Central memory CD4-positive, alpha-beta T cell (primary cell): ENCODE data around the gene FRMD6.
A peak's percentile ranks its signal among the peaks of the same experiment; 100 is the strongest.

Experiments
- DNase-seq: peaks from one replicate; pipeline ENCODE4 v3.0.0; 2022
- total RNA-seq, 3 experiments: gene quantifications; one replicate each; lab custom pipeline; 2026; lab: John Stamatoyannopoulos, UW

FRMD6 gene
- total RNA-seq = 0.77 to 4.7 (median 3.4) reads per million in 3 experiments

DNA sequence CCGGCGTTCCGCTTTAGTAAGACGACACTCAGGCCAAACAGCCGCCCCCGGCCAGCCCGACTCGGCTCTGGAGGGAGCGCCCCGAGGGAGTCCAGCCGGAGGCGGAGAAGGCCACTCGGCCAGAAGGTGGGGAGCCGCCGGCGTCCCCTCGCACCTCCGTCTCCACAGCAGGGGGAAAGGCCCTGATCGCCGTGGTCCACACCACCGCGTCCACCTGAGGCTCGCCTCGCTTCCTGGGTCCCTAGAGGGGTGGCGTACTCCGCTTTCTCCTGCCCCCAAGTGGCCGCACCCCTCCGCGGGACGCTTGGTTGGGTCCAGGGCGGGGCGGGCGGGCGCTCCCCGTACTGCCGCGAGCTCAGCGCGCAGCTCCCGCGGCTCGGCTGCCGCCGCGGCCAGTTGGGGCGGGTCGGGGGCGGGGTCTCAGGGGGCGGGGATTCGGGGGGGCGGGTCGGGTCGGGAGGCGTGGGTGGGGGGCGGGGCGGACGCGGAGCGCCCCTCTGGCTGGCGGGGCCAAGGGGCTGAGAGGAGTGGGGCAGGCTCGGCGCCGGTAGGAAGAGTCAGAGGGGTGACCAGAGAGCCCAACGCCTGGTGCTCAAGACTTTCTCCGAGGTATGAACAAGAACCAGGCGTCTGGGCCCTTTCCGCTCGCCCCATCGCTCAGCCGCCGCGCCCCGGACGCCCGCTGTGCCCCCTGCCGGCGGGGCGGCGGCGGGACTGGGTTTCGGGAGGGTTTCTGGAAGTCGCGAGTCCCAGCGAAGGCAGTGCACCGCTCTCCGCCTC is at the start of gene FRMD6:
TSS of gene FRMD6 (plus strand) at position 523 of the 780 bp plus-strand sequence. CDS start 37,927 bp downstream, outside the sequence.
- peak; percentile 79 for DNase-seq

DNA sequence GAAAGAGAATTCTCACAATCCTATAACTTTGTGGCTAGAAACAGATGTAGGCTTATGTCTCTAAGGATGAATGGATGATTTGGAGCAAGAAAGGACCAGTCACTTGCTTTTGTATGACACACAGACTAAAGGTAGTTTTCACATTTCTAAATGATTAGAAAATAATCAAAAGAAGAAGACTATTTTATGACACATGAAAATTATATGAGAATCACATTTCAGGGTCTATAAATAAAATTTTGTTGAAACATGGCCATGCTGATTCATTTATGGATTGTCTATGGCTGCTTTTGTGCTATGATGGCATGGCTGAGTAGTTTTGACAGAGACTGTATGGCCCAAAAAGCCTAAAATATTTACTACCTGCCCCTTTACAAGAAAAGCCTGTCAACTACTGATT is 49.4 kb upstream of the FRMD6 start:
- no peak for DNase-seq

DNA sequence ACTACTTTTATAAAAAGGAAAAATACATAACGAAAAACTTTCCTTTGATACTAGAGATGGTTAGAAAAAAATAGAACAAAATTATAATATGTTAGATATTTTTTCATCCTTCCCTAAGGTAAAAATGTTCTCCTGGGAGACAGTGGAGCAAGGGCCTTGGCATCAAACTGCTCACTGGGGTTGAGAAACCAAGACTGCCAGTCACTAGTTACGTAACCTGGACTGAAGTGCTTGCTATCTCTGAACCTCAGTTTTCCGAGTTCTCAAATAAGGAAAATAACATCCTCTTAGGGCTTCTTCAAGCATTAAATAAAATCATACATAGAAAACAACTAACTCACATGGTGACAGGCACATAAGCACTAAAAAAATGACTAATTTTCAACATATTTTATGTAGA is 48.2 kb upstream of the FRMD6 start:
- no peak for DNase-seq

DNA sequence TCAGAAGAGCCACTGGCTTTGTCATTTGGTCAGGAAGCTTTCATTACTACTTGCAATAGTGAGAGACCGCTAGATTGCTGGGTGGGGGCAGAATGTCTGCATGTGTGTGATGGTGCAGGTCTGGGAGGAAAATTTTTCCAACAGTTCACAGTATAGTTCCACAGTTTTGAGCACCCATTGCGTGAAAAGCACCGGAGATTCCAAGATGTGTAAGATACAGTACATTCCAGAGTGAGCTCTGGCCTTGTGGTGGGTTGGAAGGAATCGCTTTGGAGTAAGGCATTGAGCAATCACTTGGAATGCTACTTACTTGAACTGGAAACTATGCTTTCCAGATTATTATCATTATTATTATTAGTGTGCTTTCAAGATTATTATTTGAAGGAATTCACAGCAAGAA is 47.6 kb upstream of the FRMD6 start:
- no peak for DNase-seq

DNA sequence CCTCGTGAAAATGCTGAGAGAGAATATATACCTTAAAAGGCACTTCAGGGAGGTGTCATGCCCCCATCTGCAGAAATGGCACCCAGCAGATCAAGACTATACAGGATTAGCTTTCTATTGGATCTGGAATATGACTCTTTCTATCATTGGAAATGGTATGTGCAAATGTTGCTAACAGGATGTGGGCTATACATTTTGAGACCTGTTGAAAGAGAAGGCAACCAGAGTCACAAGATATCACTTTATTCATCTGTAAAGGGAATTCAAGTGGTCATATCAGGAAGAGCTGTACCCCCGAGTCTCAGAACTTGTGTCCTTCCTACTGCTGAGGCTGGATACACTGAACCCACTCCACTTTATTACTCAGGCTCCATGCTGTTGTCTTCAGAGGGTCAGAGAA is 46.1 kb upstream of the FRMD6 start:
- DNase-seq = no peak

DNA sequence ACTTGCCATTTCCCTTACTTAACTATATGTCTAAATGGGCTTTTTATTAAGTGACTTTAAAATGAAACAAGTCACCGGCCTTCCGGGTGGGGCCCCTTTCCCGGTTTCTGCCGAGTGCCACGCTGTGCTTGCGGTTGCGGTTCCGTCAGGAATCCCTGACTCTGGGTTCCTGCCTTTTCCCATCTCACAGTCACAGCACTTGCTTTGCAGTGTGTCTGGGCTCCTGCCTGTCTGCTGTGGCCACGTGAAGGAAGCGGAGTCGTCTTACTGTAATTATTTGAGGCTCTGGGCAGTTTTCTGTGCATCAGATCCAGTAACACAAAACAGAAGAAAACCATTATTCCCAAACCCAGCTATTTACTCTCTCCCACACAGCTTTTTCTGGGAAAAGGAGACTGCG is 44.0 kb upstream of the FRMD6 start:
- no peak for DNase-seq

DNA sequence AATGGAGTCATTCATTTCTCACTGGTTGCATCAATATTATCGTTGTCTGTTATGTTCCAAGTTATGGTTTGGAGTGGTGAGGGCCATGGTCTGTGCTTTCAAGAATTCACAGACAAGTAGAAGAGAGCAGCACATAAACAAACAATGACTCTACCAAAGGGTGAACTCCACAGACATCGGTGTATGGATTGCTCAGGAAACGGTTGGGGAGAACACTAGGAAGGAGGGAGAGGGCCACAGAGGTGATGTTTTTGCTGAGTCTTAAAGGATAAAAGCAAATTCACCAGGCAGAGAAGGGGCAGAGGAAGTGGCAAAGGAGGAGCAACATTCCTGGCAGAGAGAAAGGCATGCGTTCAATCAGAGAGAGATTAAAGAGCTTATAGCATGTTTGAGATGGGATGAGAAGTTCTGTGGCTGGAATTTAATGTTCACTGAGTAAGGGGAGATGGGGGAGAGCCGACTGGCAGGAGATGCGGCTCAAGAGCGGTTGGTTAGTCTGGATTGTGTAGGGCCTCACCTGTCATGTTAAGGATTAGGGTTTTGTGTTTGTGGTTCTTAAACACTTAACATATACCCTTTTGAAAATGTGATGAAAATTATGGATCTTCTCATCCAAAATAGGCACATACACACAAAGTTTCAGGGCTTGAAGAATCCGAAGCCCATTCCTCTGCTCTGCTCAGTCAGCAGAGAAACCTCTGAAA is 42.3 kb upstream of the FRMD6 start:
- DNase-seq = no peak

DNA sequence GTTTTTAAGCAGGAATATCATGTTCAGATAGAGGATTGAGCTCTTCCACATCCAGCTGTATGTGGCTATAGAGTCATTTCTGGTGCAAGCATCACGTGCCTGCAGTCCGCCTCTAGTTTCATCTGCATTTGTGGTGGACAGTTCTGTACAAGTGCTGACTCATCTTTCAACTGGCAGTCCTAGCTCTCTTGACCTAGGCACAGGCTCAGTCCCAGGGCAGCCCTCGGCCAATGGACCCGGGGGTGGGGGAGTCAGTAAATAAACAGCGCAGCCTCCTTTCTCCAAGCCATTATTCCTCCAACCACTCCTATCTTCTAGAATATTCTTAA is 41.8 kb upstream of the FRMD6 start:
- DNase-seq = no peak

DNA sequence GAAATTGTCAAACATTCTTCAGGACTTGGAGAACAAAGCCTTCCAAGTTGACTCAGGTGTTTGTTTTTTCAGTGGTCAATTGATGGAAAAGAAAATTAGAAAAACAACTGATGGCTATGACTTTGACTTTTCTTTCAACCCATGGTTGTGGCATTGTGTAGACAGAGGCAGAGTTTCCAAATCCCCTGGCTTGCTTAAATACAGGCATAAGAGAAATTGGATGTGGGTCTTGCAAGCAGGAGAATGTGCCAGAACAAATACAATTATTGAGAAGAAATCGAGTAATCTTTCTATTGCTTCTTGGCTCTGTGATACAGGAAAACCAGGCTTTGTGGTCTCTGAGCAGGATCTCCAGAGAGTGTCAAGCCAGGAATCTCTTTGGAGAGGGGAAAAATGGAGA is 40.9 kb upstream of the FRMD6 start:
- DNase-seq = no peak

DNA sequence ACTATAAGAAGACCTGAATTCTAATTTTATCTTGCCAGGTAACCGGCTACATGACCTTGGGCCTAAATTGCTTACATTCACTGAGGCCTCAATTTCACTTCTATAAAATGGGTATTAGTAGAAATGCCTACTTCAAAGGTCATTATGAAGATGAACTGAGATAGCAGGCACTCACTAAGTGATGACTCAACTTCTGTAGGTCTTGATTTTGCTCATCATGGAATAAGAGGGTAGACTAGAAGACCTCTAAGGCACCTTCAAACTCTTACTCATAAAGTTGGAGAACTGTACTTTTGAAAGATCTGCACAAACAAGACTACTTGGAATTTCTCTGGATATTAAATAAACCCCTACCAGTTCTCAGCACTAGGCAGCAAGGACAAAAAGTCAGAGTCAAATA is 39.3 kb upstream of the FRMD6 start:
- no peak for DNase-seq

DNA sequence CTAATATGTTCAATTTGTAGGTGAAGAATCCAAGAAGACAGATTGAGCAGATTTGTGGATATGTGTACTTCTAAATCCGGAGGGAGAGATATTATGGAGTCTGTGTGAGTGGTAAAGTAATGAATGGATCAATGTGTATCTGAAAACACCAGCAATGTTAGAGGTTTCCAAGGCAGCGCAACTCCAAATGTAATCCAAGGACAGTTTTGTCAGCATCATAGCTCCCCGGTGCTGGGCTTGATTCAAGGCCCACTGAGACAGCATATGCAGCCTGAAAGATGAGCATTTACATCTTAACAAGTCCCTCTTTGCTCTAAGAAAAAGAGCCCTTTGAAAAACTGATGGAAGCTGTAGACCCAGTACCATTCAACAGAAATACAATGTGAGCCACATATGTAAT is 38.3 kb upstream of the FRMD6 start:
- DNase-seq = no peak

DNA sequence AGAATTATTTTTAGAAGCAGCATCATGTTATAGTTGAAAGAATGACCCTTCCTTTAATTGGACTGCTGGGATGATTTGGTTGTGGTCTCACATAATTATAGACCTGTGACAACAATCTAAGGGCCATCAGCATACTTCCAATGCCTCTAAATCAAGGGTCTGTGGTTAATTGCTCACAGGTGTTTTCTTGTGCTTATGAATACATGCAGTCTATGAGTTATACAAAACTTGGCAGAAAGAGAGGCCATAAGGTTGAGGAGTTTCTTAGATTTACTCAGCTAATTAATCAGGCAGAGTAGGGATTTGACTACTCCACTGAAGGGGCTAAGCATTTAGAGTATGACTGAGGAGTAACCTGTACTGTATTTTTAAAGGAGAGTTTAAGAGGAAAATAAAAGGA is 37.0 kb upstream of the FRMD6 start:
- DNase-seq = no peak

DNA sequence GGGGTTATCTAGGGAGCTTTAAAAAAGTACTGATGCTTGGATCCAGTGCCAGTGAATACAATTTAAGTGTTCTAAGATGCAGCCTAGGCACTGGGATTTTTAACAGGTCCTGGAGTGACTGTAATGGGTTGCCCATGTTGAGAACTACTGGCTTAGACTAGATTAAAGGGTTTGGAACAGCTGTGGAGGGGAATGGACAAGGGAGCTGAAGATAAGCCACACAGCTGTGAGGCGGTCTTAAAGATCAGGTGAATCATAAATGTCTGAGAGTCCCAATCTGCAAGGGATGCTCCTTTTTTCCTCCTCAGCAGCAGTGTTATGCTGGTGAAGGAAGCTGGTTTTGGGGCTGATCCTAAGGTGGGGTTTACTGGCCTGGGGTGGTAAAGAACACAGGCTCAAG is 35.5 kb upstream of the FRMD6 start:
- no peak for DNase-seq

DNA sequence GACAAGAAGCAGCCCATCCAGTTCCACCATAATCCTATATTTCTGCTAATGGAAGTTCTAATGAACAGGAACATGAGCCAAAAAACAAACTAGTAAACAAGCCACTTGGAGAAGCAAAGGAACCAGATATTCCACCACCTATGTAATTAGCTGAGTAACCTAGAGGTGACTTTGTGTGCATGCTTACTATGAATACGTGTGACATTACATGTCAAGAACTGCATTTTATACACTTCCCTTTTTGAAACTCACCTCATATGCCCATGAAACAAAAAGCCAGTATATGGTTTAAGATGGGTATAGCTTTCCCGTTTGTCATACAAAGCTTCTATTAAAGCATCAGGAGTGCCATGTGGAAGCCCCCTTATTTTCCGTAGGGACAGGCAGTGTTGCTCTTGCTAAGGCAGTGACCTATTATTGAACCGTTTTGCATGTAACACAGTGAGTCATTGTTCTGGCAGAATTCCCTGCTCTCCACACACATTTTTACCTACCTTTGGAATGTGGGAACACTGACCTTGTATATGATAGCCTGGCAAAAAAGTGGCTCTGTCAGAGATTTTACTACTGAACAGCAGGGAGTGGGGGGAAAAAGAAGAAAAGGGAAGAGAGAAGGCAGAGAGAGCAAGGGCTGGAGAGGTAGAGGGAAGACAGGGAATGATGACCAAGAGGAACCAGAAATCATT is 34.8 kb upstream of the FRMD6 start:
- no peak for DNase-seq

DNA sequence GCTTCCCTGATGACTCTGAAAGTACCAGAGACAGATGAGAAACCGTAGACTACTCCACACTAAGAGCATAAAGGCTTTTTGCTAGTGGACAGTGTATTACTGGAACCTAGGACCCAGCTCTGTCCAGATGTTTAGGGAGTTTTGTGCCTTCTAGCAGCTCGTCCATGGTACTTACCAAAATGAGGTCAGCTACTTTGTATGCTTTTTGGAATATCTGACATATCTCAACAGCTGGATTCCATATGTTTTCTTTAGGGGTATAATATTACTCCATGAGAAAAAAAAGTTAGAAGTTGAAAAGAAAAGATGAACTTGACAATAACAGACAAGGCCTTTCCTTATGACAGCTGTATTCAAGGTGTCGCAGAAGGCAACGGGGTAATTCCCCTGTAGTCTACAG is 32.1 kb upstream of the FRMD6 start:
- DNase-seq = no peak

DNA sequence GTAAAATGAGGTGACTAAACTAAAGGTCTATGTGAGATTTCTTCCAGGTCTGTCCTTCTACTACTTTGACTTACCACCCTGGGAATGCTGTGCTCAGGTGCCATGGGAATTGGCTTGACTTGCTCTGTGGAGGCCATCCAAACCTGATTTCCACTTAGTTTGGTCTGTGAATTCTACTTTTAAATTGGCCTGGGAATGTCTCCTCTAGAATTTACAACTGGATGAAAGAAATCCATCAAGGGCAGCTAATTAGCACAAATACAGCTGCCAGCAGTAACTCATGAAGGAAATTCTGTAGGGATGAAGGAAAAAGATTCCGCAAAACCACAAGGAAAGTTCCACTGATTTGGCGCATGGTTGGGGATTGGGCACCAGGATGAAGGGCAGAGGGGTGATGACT is 31.7 kb upstream of the FRMD6 start:
- DNase-seq = no peak

DNA sequence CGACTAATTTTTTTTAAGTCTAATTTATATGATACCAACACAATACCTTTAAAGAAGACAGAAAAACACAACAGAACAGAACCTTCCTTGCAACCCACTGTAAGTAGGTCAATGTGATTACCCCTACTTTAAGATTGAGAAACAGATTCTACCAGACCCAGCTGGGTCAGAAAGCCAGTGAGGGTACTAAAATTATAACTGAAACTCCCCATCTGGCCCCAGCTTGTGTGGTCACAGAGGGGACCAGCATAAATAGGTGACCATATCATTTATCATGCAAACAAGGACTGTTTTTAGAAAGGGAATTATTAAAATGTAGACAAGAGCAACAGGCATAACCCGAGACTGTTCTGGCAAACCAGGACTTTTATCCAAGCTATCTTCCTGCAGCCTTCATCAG is 30.1 kb upstream of the FRMD6 start:
- no peak for DNase-seq

DNA sequence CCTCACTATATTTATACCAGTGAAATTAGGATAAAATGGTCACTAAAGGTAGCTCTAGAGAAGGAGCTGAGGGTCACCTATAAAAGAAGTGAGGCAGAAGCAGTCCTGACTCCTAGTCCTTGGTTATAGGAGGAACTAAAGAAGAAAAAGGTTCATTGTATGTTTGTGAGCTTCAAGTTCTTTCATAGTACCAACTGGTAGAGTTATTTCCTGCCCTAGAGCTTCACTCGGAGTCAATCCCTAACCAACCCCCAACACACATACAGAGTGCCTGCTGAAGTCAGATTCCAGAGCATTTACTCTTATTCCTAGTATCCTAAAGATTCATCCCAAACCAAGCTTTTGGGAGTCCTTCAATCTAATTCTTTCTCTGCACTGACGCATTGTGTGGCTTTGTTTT is 29.3 kb upstream of the FRMD6 start:
- DNase-seq = no peak

DNA sequence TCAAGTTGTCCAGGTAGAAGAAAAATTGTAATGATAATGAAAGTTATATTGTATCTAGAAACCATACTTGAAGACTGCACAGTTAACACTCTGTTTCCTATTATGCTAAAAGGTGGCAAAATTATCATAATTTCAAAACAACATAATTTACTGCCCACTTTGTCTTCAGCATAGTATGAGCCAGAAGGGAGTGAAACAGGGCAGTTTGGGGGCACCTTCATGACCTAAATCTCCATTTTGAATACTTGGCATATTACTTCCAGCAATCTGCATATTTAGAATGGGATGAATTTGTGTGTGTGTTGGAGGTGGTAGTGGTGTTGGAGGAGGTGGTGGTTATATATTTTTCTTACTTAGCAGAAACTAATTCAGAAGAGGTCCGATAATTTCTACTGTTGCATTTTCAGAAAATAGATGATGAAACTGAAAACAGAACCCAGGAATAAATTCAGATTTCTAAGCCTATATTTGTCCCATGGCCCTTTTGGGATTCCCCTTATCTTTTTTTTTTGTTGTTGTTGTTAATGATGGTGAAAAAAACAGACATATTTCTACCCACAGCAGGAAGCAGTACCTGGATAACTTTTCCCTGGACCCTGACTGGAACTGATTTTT is 26.6 kb upstream of the FRMD6 start:
- no peak for DNase-seq

DNA sequence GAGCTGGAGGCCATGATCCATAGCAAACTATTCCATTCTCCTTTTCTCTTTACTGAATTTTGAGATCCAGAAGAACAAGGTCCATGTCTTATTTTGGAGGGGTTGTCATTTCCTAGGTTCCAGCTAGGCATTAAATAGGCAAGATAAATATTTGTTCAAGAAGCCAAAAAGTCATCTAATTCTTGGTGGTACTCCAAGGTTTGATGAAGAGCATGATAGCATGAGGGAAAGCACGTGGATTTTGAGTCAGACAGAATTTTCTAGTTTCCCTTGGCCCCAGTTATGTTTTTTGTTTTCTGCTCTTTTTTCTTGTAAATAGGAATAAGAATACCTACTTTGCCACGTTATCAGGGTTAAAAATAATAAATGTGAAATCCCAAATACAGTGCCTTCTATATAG is 25.5 kb upstream of the FRMD6 start:
- no peak for DNase-seq

DNA sequence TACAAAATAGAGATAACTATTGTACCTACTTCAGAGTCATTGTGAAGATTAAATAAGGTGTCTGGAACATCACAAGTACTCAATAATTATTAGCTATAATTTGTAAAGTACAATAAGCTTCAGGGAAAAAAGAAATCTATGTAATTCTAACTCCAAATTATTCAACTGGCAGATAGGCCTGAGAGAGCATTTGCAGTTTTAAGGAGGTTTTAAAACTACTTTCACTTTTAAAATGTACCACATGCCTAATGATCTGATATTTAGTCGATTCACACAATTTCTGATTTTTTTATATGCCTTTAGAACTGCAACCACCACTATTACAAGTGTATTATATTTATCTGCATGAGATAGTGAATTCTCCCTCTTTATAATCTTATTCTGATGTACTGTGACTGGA is 24.9 kb upstream of the FRMD6 start:
- DNase-seq = no peak

DNA sequence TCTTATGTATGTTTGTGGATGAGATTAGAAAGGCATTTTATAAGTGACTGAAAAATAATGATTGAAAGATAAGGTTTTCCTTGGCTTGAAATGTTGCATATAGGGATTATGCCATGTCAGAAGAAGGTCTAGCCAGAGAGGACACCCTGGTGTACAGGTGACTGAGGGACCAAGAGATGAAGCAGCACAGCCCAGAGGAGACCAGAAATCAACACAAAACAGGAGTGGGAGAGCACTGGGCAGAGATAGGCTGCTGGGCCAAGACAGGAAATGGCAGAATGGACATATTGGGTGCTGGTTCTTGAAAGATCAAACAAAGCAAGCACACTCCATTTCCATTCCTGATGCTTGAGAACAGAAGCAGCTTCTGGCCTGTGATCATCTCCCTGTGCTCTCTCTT is 24.4 kb upstream of the FRMD6 start:
- no peak for DNase-seq

DNA sequence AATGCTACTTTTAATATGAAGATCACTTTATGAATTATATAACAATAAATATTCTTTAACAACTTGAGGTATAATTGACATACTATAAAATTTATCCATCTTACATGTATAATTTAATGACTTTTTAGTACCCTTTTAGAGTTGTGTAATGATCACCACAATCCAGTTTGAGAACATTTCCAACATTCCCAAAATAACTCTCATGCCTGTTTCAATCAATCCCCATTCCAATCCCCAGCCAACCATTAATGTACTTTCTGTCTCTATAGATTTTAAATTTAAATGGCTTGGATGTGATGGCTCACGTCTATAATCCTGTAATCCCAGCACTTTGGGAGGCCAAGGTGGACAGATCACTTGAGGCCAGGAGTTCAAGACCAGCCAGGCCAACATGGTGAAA is 23.5 kb upstream of the FRMD6 start:
- DNase-seq = no peak

DNA sequence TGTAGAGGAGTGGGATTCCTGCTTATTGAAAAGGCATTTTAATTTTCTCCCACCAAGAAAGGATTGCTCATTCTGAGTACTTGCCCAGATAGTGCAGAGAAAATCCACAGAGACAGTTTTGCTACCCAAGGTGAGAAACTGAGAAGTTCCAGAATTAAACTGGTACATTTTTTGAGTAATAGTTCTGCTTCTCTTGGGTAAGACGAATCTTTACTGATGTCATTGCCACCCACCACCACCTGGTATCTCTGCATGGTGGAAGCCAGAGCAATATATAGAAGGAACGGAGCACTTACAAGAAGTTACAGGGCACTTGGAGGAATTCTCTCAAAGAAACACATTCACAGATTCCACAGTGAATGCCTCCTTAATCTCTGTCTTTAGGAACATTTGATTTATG is 20.7 kb upstream of the FRMD6 start:
- DNase-seq = no peak
